Right lobe of liver (tissue), 4 donors: ENCODE data around the gene PRDM15.

ENCODE experiments used
- POLR2A ChIP-seq: fragments of 450-650 bp; IDR thresholded peaks from one replicate; pipeline ENCODE4 v1.6.1; 2017; ENCODE audit warnings: antibody characterized with exemption, mild to moderate bottlenecking
- TF ChIP-seq, protein P1 (sequence below), 4 donors: fragments of 200-600 bp in 3 of 4; fragments of 450-650 bp in 1 of 4; IDR thresholded peaks; one replicate each; pipeline versions ENCODE4 v1.5.1 to v1.8.0; 2016 to 2022; ENCODE audit warnings: antibody characterized with exemption in 4 of 4, mild to moderate bottlenecking in 2 of 4
- donor health status: DM: no; HTN: no; CAD: no.
- donor health status: DM: no; HTN: no; CAD: no.
- donor health status: DM: no; HTN: yes; CAD: no.

DNA sequence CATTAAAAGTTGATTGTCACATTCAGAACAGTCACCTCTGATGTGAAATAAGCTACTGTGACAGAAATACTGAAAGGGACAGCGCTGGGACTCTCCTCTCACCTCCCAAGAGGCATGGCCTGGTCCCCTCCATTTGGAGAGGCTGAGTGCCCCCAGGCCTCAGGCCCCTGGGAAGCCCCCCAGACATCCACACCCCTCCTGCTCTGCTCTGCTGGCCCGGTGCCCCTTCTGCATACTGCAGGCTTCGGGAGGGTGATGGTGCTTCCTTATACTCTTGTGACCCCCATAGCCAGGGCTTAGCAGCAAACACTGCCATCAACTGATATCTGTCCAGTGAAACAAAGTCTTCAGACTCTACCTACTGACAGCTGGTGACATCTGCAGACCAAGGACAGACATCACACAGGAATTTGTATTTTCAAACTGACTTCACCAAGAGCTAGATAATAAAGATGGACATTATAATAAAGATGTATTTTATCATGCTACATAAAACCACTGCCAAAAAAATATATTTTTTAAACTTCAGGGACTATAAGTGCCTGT lies 37.8 kb upstream of the PRDM15 start:
- TF ChIP-seq, protein P1, sequence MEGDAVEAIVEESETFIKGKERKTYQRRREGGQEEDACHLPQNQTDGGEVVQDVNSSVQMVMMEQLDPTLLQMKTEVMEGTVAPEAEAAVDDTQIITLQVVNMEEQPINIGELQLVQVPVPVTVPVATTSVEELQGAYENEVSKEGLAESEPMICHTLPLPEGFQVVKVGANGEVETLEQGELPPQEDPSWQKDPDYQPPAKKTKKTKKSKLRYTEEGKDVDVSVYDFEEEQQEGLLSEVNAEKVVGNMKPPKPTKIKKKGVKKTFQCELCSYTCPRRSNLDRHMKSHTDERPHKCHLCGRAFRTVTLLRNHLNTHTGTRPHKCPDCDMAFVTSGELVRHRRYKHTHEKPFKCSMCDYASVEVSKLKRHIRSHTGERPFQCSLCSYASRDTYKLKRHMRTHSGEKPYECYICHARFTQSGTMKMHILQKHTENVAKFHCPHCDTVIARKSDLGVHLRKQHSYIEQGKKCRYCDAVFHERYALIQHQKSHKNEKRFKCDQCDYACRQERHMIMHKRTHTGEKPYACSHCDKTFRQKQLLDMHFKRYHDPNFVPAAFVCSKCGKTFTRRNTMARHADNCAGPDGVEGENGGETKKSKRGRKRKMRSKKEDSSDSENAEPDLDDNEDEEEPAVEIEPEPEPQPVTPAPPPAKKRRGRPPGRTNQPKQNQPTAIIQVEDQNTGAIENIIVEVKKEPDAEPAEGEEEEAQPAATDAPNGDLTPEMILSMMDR (IDR thresholded peaks at IDR 0.05), result no peak
- no peak for TF ChIP-seq POLR2A
